CD1c-positive myeloid dendritic cell (primary cell): ENCODE results near the gene CD247.

ENCODE experiments used
- DNase-seq: peaks from one replicate; pipeline ENCODE4 v3.0.0-alpha.2; 2016; ENCODE audit errors: extremely low spot score

CD247 gene

DNA sequence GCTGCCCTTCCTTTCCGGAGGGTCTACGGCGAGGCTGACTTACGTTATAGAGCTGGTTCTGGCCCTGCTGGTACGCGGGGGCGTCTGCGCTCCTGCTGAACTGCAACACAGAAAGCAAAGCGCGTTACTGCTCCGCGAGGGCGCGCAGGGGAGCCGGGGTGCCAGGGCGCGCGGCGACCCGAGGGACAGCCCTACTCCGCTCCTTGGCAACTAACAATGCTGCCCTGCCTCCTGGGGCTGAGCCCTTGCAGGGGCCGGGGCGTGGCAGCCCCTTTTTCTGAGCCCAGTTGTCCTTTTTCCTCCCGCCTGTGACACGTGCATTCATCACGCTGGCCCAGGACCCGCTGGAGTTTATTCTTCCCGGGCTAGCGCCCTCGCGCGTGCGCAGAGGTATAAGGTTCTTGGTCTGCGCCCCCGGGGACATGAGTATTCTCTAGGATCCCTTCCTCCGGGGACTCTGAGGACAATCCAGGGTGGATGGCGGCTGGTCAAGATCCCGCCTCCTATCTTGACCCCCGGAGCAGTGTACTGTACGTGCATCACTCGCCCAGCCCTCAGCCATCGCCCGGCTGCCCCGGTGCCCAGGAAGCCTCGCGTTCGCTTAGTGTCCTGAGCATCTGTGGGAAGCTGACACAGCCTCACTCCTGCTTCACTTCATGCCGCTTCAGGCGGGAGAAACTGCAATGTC, 78.9 kb downstream of the CD247 start:
- peak; percentile 23 for DNase-seq

DNA sequence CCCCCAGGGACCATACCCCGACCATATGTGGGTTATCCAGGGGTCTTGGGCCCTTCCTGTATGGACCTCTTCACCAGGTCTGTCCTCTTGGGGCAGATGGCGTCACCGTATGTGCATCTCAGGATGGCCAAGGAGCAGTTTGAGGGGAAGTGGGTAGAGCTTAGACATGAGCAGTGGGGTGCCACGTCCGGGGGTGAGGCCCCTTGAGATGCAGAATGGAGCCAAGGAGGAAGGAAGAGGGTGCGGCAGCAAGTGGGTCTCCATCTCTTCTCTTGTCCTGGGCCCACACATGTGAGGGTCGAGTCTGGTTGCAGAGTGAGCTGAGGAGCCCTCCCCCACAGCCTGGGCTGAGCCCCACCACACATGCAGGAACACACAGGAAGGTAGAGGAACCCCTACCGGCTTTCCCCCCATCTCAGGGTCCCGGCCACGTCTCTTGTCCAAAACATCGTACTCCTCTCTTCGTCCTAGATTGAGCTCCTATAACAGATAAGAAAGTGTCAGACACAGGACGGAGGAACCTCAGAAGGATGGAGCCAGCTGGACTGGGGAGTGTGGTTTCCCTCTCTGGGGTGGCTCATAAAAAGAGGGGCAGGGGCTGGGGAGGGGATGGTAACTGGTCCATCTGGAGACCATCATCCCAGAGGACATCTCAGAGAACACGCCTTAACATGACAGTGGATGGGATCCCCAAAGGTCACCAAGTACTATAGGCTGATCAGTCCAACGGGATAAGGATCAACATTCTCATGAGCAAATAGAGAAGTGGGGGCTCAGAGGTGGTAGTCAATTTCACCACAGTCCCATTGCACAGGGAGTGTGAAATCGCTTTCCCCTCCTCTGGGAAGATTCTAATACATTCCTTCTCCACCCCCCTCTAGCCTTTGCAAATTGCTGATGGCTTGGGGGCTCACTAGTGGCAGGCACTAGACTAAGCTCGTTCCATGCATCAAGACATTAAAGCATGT, 79.9 kb downstream of the CD247 start:
- peak; percentile 9 for DNase-seq

DNA sequence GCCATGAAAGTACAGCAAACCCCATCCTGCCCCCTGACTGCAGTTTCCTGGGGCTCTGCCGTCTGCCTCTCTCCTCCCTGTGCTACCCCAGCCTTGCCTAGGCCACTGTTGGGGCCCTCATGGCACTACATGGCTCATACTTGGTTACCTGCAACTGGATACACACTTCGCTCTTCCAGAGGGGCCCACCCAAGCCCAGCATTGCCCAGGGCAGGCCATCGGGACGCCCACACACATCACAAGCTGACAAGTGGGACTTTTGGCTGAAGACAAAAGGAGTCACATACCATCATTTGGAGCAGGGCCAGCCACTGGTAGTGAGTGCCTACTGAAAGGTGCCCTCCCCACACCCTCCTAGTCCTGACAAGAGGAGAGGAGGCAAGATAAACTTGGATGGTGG, 82.8 kb downstream of the CD247 start:
- DNase-seq = no peak

DNA sequence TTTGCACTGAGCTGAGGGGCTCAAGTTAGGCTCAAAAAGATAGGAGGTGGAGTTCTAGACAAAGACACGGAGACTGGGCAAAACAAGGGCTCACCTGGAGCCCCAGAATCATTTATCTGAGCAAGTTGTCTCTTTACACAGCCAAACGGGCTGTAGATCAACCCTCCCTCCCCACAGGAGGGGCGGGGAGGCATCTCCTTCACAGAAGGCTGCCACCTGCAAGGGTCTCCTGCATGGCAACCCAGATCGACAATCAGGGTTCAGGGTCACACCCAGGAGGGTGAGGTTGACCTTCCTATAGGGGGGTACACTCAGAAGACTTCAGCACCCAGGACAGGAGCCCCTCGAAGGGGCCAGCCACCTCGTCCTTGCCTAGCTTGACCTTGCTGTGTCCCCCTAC, 84.0 kb downstream of the CD247 start:
- DNase-seq = no peak

DNA sequence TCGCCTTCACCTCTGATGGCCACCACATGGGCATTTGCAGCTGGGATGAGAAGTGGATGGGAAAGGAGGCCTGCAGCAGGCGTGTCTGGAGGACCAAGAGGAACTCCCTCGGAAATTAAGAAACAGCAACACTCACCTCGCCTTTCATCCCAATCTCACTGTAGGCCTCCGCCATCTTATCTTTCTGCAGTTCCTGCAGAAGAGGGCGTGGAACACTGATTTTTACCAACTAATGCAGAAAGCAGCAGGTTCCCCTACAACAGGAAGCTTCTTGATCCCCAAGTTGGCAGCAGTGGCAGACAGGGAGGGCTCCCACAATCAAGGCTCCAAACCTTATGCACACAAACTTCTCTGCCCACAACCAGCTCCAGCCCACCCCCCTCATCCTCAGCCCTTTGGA, 84.4 kb downstream of the CD247 start:
- no peak for DNase-seq

DNA sequence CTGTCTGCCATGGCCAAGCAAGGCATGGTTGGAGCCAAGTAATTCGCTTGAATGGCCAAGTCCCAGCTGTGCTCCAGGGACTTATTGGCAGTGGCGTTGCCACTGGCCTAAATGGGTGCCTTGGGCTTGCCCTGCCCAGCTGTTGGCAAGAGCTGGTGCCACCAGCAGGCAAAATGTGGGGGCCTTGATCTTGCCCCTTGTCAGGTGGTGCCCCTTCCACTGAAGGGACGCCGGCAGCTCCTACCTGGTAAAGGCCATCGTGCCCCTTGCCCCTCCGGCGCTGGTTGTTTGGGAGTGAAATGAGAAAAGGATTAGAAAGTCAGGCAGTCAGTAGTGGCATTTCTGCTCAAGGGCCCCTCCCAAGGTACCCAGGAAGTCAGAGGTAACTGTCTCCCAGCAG, 85.5 kb downstream of the CD247 start:
- DNase-seq = no peak

DNA sequence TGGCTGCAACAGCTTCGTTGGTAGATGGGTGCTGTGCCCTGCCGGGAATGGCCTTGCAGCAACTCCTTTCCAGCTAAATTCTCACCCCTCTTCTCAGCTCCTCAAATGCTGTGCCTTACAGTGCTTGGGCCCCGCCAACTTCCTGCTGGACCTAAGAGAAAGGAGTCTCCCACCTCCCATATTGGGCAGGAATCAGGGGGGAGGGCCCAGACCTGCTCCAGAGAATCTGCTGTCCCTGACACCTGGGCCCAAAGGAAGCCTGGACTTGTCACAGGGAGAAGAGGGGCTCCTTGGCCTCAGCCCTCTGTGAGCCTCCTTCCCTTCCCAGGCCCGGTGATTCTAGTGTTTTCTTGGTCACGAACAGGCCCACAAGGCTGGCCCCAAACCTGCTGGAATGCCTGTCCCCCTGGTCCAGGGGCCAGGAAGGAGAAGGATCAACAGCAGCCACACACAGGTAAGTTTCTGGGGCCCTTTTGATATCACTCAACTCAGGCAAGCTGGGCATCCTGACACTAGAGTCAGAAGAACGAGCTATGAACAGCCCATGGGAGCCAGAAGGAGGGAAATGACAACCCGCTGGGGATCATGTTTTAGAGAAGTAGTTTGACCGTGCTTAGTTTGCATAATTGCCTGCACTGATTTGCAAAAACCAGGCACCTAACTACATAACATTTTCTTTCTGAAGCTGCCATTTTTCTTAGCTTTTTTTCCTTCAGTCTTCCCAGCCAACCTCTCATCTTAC, 86.2 kb downstream of the CD247 start:
- DNase-seq = no peak

DNA sequence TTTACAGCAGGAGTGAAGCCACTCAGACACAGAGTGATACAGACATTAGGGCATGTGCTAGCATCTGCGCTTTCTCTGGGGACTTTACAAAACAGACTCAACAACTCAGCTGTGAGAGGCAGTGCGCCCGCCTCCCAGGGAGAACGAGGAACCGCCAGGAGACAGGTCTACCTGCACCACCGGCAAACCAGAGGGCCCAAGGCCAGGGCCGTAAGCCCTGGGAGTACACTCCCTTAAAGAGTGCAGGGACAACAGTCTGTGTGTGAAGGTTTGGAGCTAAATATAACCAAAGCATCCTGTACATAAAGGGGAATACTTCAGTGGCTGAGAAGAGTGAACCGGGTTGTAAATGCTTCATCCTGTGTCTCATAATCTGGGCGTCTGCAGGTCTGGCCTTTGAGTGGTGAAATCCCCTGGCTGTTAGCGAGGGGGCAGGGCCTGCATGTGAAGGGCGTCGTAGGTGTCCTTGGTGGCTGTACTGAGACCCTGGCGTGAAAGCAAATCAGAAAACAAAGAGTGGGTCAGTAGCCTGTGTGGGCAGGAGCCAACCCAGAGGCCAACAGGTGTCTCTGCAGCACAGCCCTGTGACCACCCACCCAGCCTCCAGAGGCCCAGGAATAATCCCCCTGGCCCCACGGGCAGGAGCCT, 86.9 kb downstream of the CD247 start:
- no peak for DNase-seq

DNA sequence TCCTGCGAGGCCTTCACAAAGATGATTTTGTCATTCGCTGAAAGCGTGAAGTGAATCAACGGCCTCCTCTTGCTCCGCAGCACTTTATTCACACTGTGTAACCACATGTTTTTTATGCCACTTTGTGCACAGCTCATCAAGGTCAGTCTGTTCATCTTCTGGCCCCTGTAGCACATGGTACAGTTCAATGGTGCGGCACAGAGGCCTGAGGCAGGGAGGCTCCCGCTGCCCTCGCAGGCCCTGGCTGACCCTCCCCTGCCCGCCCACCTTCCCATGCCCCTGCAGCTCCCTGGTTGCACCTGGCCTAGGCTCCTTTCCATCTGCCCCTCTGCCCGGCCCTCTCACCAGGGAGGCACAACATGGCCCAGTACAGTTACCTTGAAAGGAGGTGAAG, 87.5 kb downstream of the CD247 start:
- DNase-seq = no peak

DNA sequence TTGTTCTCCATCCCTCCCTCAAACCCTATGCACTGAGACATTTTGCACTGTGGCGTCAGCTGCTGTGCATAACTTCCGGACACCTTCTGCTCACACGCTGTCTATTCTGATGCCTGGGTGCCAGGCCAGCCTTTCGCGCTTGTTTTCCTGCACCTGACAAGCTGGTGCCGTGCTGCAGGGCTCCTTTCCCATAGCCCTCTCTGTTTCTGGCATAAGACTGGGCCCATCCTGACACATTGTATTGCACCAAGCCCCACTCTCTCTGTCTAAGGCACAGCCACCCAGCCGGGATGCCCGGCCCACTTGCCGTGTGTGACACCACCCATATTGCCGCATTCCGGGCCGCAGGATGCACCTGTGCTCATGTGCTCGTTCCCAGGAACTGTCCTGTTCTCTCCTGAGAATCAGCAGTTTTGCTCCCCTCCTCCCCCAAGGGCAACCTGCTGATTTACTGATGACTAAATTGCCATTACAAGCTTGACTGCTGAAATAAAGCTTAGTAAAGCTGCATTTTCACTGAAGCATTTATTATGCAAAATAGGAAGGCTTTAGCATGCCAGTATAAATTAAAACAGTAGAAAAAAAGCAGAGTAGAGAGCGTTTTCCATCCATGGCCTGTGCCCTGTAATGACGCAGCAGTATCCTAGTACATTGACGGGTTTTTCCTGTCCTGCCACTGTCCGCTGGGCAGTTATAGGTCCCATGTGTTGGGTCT, 88.0 kb downstream of the CD247 start:
- no peak for DNase-seq

DNA sequence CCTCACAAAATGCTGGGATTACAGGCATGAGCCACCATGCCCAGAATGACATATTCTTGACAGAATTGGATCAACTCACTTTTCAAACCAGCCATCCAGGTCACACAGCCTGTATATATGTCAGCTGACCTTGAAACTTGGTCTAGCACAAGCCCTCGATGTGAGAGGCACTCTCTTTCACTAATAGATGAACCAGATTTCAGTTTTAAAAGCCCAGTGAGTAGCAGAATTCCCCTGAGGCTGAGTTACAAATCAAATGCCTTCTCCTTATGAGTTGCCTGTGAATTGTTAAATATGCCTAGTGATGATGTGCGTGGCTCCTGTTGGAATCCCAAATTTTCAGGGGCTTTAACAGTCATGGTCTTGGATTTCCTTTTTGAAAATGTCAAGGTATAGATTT, 88.7 kb downstream of the CD247 start:
- DNase-seq = no peak

DNA sequence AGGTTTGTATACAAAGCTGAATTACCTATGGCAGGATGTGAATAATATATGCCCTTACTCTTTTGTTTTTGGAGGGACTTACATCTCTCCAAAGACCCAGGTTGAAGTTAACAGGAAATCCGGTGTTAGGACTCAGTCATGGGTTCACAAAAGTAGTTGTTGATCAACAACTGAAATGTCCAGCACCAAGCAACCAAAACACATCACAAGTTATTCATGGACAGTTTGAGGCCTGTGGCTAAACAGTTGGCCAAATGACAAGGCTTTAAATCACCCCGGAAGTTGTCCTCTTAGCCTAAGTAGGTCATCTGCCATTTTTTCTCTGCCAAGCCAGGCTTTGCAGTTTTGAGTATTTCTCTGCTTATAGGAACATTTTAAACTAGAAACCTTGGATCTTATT, 89.9 kb downstream of the CD247 start:
- no peak for DNase-seq

DNA sequence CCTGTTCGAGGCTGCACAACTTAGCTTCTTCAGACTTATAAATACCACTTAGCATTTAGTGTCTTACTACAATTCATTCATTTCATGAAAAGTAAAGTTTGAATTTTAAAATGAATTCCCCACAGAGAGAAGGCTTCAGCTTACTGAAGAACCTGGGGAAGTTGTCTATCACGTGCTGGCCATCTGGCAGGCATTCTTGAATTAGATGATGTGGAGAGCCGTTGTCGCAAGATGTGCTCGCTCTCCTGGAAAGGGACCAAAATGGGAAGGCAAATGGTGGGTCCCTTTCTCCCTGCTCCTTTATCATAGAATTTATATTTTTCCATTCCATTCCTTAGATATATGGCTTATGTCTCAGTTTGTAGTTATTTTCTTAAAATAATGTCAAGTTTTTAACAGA, 90.5 kb downstream of the CD247 start:
- no peak for DNase-seq

DNA sequence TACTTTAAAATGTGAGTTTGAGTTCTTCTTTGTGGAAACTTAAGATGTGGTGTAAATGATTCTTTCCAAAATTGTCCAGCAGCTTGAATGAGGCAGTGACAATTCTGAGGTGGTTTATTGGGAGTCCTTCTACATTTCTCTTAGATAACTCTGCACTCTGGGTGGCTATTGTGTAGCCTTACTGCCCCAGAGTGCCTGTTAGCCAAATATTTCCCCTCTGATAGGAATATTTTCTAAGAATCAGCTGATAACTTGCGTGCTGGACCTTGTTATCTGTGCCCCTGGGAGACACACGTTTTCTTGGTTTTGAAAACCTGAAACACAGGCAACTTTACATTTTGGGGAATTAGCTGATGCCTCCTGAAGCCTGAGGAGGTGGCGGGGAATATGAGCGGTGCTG, 91.6 kb downstream of the CD247 start:
- DNase-seq = no peak

DNA sequence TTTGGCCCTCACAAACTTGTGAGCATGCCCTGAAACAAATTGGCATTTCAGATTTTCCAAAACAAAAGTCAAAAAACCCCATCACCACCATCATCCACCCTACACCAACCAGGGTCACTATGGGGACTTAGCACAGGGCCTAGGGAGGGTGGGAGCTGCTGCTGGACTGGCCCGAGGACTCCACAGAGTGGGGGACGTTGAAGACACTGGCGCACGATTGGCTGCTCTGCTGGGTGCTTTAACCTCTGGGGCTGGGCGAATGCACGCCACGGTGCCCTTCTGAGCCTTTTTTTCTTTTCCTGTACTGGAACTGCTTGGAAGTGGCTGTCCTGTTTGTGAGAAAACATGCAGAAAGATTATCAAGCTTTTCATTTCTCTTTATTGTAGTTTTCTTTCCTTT, 92.8 kb downstream of the CD247 start:
- DNase-seq = no peak

DNA sequence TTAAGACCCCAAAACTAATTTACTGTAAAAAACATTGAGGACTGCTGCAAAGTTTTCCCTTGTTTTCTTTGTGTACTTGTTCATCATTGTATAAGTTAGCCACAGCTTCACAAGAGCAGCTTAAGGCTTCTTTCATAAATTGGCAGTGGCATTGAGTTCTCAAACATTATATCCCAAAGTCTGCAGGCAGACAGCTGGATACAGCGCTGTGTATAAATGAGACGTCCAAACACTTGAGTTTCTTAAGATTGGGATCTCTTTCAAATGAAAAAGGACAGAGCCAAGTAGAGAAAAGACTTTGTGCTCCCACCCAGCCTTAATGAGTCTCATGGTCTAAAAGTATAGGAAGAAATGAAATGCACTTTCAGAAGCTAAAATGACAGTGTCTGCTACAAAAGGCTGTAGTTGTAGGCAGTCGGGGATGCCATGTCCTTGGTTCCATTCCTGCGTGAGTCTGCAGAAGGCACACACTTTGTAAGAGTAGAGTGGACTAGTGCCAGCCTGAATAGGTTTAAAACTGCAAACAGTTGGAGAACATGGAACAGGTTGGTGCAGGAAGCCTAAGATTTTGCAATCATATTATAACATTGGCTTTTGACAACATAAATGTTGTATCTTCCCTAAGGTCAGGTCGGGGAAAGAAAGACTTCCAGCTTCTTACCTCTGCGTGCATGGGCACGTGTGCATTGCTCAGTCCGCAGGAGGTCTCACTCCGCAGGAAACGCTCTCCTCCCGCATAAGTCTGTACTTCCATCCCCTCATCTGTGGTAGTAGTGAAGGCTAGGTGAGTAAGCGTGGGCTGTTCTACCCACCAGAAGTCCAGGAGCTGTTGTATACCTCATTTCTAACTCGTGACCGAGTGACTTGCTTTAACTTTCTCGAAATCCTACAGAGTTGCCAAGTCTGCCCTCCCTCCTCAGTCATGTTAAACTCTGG, 94.4 kb downstream of the CD247 start:
- DNase-seq = no peak

DNA sequence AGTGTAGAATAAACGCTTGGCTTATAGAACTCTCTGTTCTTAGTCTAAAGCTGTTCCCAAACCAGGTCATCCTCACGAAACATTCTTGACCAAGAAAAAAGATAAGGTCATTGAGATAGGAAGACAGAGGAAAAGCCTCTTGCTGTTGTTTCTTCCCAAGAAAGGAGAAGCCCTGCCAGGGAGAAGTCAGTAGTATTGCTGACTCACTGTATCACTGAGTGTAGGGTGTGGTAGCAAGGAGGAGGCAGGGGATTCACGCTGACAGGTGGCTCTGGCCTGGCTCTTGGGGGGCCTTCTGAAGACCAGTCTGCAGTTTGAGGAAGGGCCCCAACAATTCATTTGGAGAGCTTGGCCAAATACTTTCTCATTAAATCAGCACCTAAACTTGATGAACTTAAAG, 97.8 kb downstream of the CD247 start:
- peak; percentile 29 for DNase-seq

DNA sequence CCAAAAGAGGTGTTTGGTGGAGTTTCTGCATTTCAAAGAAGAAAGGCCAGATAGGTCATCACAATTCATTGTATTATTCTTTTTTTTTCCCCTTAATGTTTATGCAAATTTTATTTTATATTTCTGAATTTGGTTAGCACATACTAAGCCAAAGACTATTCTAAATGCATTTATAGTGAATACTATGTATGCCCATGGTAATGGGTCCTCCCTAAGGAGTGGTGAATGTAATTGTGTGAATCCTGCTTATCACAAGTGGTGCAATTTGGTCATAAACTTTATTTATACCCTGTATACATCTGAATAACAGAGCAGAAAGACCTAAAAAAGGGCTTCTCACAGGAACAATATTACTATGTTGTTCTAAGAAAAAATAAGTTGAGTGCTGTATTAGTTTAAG, 99.1 kb downstream of the CD247 start:
- no peak for DNase-seq

DNA sequence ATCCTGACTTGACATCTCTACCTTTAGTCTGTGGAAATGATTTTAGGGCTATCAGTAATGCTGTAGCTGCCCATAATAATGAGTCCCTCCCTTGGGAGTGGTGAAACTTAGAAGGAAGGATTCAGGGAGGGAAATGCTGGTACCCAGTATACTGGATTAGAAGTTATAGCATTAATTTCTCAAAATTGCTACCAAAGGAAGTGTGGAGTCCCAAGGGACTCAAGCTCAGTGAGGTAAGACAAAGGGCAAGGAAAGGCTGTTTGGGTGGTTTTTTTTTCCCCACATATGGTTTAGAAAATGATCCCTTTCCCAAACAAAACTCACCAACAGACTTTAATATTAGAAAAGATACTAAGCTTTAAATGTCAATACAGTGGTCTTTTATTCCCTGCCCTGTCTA, 99.9 kb downstream of the CD247 start:
- DNase-seq = no peak

DNA sequence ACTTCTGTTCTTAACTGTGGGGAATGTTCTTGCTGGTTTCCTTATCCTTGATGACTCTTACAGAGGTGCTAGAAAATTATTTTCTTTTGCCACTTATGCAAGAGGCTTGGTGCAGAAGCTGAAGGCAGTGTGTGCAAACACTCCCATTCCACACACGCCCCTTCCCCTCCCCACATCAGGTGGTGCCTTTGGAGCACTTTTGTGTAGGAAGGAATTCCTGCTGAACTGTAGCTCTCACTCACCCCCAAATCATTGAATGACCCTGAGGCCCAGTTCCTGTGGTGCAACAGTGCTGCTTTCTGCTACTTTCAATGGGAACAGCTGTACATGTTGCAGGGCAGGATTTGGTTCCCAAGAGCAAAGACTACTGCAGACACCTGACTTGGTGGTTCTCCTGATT, 101.8 kb downstream of the CD247 start:
- DNase-seq = no peak
